IMR-90 (cell line): ENCODE data around the gene KLF11. TPM values are rescaled to one million over a fixed set of nuclear protein-coding genes. Genes with fewer than 3 reads are reported as not detected.

Source experiments
- ATAC-seq: fragments of 200-7000 bp; cut with Tn5 transposase; 2 replicates; pipeline ENCODE4 v1.9.1; 2020; ENCODE audit warnings: low read depth, mild to moderate bottlenecking, moderate library complexity
- BruUV-seq: library from RNA; stranded (reverse); fragments of 400-500 nt; replicated peaks from 2 replicates; lab custom pipeline; 2021; lab: Mats Ljungman, UMichigan
- CTCF ChIA-PET: fragments of 300-600 bp; formaldehyde crosslinking; extraction: SDS; loops from one replicate; lab custom pipeline; 2021; ENCODE audit warnings: antibody characterized with exemption; lab: Yijun Ruan, JAX
- POLR2A ChIA-PET: fragments of 300-600 bp; sonication (Branson Sonifier 250); formaldehyde crosslinking; loops from one replicate; lab custom pipeline; 2022; ENCODE audit warnings: antibody characterized with exemption; ENCODE audit not compliant: unreplicated experiment; lab: Charles Lee
- DNase-seq: peaks from one replicate; pipeline ENCODE4 v3.0.0; 2013
- H2AFZ ChIP-seq: replicated peaks from 2 replicates; pipeline ENCODE3; 2013; ENCODE audit warnings: low read length, mild to moderate bottlenecking; ENCODE audit not compliant: poor library complexity
- H2AK5ac ChIP-seq: 2 replicates; pipeline ENCODE4 v1.6.1; 2013; ENCODE audit warnings: low read depth, low read length, inconsistent platforms
- H2AK9ac ChIP-seq: replicated peaks from 2 replicates; pipeline ENCODE3; 2013; ENCODE audit warnings: mild to moderate bottlenecking, low read depth, low read length, moderate library complexity; ENCODE audit not compliant: poor library complexity
- H2BK120ac ChIP-seq: 2 replicates; pipeline ENCODE4 v1.6.1; 2013; ENCODE audit warnings: low read depth, low read length, inconsistent platforms
- H2BK15ac ChIP-seq: 3 replicates; pipeline ENCODE4 v1.6.1; 2013; ENCODE audit warnings: low read depth, low read length, inconsistent platforms
- H2BK20ac ChIP-seq: 2 replicates; pipeline ENCODE4 v1.6.1; 2013; ENCODE audit warnings: low read depth, mild to moderate bottlenecking, inconsistent platforms, low read length, moderate library complexity
- H2BK5ac ChIP-seq: 2 replicates; pipeline ENCODE4 v1.6.1; 2013; ENCODE audit warnings: mild to moderate bottlenecking, low read depth, low read length, inconsistent platforms; ENCODE audit not compliant: poor library complexity, severe bottlenecking
- H3K14ac ChIP-seq: replicated peaks from 2 replicates; pipeline ENCODE4 v1.6.1; 2013; ENCODE audit warnings: low read depth, low read length, inconsistent platforms
- H3K18ac ChIP-seq: 2 replicates; pipeline ENCODE4 v1.6.1; 2013; ENCODE audit warnings: low read depth, low read length, control low read depth
- H3K23ac ChIP-seq: 2 replicates; pipeline ENCODE4 v1.6.1; 2013; ENCODE audit warnings: low read depth, low read length, inconsistent platforms
- H3K27ac ChIP-seq: 2 replicates; pipeline ENCODE4 v1.5.1; 2013; ENCODE audit warnings: mild to moderate bottlenecking, control low read depth, low read length; ENCODE audit not compliant: insufficient read depth
- H3K27me3 ChIP-seq: 2 replicates; pipeline ENCODE4 v1.6.1; 2013; ENCODE audit warnings: low read length; ENCODE audit not compliant: control insufficient read depth, insufficient read depth
- H3K36me3 ChIP-seq: 2 replicates; pipeline ENCODE4 v1.6.1; 2013; ENCODE audit warnings: low read length, mixed read lengths; ENCODE audit not compliant: control insufficient read depth, insufficient read depth
- H3K4ac ChIP-seq: 2 replicates; pipeline ENCODE4 v1.6.1; 2013; ENCODE audit warnings: low read depth, low read length, inconsistent platforms
- H3K4me1 ChIP-seq: 2 replicates; pipeline ENCODE4 v1.6.1; 2013; ENCODE audit warnings: low read length, mixed read lengths; ENCODE audit not compliant: control insufficient read depth, insufficient read depth
- H3K4me2 ChIP-seq: 2 replicates; pipeline ENCODE4 v1.6.1; 2013; ENCODE audit warnings: low read depth, mild to moderate bottlenecking, control low read depth, low read length, moderate library complexity
- H3K4me3 ChIP-seq: 2 replicates; pipeline ENCODE4 v1.5.1; 2013; ENCODE audit warnings: low read depth, mild to moderate bottlenecking, control low read depth, low read length, moderate library complexity; ENCODE audit not compliant: insufficient read depth
- H3K56ac ChIP-seq: 2 replicates; pipeline ENCODE4 v1.6.1; 2013; ENCODE audit warnings: low read length, inconsistent platforms; ENCODE audit not compliant: insufficient read depth; ENCODE audit errors: extremely low read depth
- H3K79me1 ChIP-seq, 2 experiments: 2 replicates each; pipeline ENCODE4 v1.6.1; 2013; ENCODE audit warnings: low read length in 2 of 2, inconsistent platforms in 1 of 2, low read depth in 1 of 2
- H3K9ac ChIP-seq: 2 replicates; pipeline ENCODE4 v1.6.1; 2013; ENCODE audit warnings: low read depth, low read length, control low read depth
- H3K9me1 ChIP-seq: 2 replicates; pipeline ENCODE4 v1.6.1; 2013; ENCODE audit warnings: low read length, inconsistent platforms; ENCODE audit not compliant: insufficient read depth
- H3K9me3 ChIP-seq: 2 replicates; pipeline ENCODE4 v1.6.1; 2013; ENCODE audit warnings: low read length; ENCODE audit not compliant: control insufficient read depth, insufficient read depth
- H4K20me1 ChIP-seq: 2 replicates; pipeline ENCODE4 v1.6.1; 2013; ENCODE audit warnings: low read length, inconsistent platforms; ENCODE audit not compliant: insufficient read depth
- H4K5ac ChIP-seq: 2 replicates; pipeline ENCODE4 v1.6.1; 2013; ENCODE audit warnings: mild to moderate bottlenecking, low read depth, low read length, control low read depth
- H4K8ac ChIP-seq, 2 experiments: 2 replicates each; pipeline ENCODE4 v1.6.1; 2013; ENCODE audit warnings: low read depth in 2 of 2, low read length in 2 of 2, control low read depth in 1 of 2, inconsistent platforms in 1 of 2
- H4K91ac ChIP-seq: 2 replicates; pipeline ENCODE4 v1.6.1; 2013; ENCODE audit warnings: low read depth, low read length, inconsistent platforms; ENCODE audit not compliant: insufficient read depth
- BHLHE40 ChIP-seq: fragments of 150-350 bp; IDR thresholded peaks from 2 replicates; pipeline ENCODE4 v1.6.1; 2016; ENCODE audit warnings: mild to moderate bottlenecking, low read depth, low read length
- CEBPB ChIP-seq: IDR thresholded peaks from 2 replicates; pipeline ENCODE4 v1.6.1; 2012; ENCODE audit warnings: low read depth, low read length, improper control_type of control experiment
- CHD1 ChIP-seq: IDR thresholded peaks from 2 replicates; pipeline ENCODE4 v1.6.1; 2012; ENCODE audit warnings: low read depth, low read length, improper control_type of control experiment
- CTCF ChIP-seq: conservative IDR thresholded peaks from 2 replicates; pipeline ENCODE4 v1.5.1; 2012; ENCODE audit warnings: mild to moderate bottlenecking, low read depth, low read length, improper control_type of control experiment
- ELK1 ChIP-seq: fragments of 150-350 bp; IDR thresholded peaks from 2 replicates; pipeline ENCODE4 v1.6.1; 2016; ENCODE audit warnings: low read depth, mild to moderate bottlenecking, low read length, moderate library complexity, borderline replicate concordance
- FOS ChIP-seq: fragments of 150-350 bp; IDR thresholded peaks from 2 replicates; pipeline ENCODE4 v1.6.1; 2016; ENCODE audit warnings: low read depth, low read length
- MAFK ChIP-seq: IDR thresholded peaks from 2 replicates; pipeline ENCODE4 v1.6.1; 2012; ENCODE audit warnings: low read depth, low read length, improper control_type of control experiment
- MAZ ChIP-seq: IDR thresholded peaks from 2 replicates; pipeline ENCODE4 v1.6.1; 2012; ENCODE audit warnings: low read depth, mild to moderate bottlenecking, low read length, improper control_type of control experiment, moderate library complexity, borderline replicate concordance
- MXI1 ChIP-seq: IDR thresholded peaks from 2 replicates; pipeline ENCODE4 v1.6.1; 2012; ENCODE audit warnings: low read depth, mild to moderate bottlenecking, low read length, moderate library complexity, borderline replicate concordance
- NFE2L2 ChIP-seq: fragments of 150-350 bp; IDR thresholded peaks from 2 replicates; pipeline ENCODE4 v1.6.1; 2016; ENCODE audit warnings: low read depth, mild to moderate bottlenecking, low read length
- POLR2A ChIP-seq: IDR thresholded peaks from 2 replicates; pipeline ENCODE4 v1.6.1; 2012; ENCODE audit warnings: mild to moderate bottlenecking, low read depth, low read length
- RAD21 ChIP-seq: IDR thresholded peaks from 2 replicates; pipeline ENCODE4 v1.6.1; 2012; ENCODE audit warnings: low read length, improper control_type of control experiment
- RFX5 ChIP-seq: IDR thresholded peaks from 2 replicates; pipeline ENCODE4 v1.8.0; 2012; ENCODE audit warnings: low read depth, mild to moderate bottlenecking, low read length, moderate library complexity
- SMC3 ChIP-seq: fragments of 150-350 bp; IDR thresholded peaks from 2 replicates; pipeline ENCODE4 v1.6.1; 2016; ENCODE audit warnings: low read depth, mild to moderate bottlenecking, antibody characterized with exemption, low read length, moderate library complexity
- USF2 ChIP-seq: fragments of 150-350 bp; IDR thresholded peaks from 2 replicates; pipeline ENCODE4 v1.6.1; 2017; ENCODE audit warnings: mild to moderate bottlenecking, antibody characterized with exemption, low read length, low read depth
- WGBS, 2 experiments: methylation state at CpG; one replicate each; pipeline versions ENCODE4 v1.1.5 to v1.1.7; 2013; ENCODE audit warnings: missing lambda C conversion rate in 2 of 2; ENCODE audit not compliant: insufficient read length in 1 of 2; ENCODE audit errors: extremely low coverage in 2 of 2; 5-methylcytosine and 5-hydroxymethylcytosine counted together
- dilution Hi-C: fragments of 300-500 bp; cut with HindIII; formaldehyde crosslinking; loops from one replicate; pipeline ENCODE4 v1.14.3; 2018; ENCODE audit warnings: low sequenced_read_pairs; ENCODE audit not compliant: unreplicated experiment
- in situ Hi-C: fragments of 300-500 bp; cut with MboI; formaldehyde crosslinking; loops from 3 replicates; pipeline ENCODE4 v1.14.3; 2019; ENCODE audit warnings: low sequenced_read_pairs, inconsistent platforms, mixed read lengths
- intact Hi-C: fragments of 100-400 bp; cut with micrococcal nuclease; formaldehyde crosslinking; loops from 2 replicates; pipeline ENCODE4 v1.10.0; 2022
- polyA plus RNA-seq, 3 experiments: library from polyadenylated mRNA; depleted of rRNA; stranded (reverse); fragments of >200 nt; gene quantifications; 2 replicates each; pipeline ENCODE4 v1.2.3, GENCODE V29; 2012; ENCODE audit warnings: low replicate concordance in 1 of 3
- total RNA-seq: library from RNA; depleted of rRNA; stranded (reverse); fragments of >200 nt; gene quantifications from 2 replicates; pipeline ENCODE4 v1.2.3, GENCODE V29; 2012

Gene KLF11
- total and polyA plus RNA-seq, 2 of the 4 experiments (the other 2 are of a cell fraction), result 2.0 to 2.4 TPM

- Histone ChIP-seq H2AK5ac (no peak overlapping the region), H3K18ac (no peak overlapping the region), H4K5ac (no peak overlapping the region), H3K9ac (no peak overlapping the region), H4K20me1 (0 out of 2 replicates have a peak, but pooled peaks cover 3% of the 10 kb centered on the region), H3K36me3 (no peaks in the 10 kb centered on the region), H4K91ac (no peak overlapping the region), H3K23ac (no peak overlapping the region), H3K4me1 (0 out of 2 replicates have a peak, but pooled peaks cover 2% of the 10 kb centered on the region), H2BK20ac (no peak overlapping the region), H4K8ac (no peak overlapping the region), H3K4me3 (no peak overlapping the region; the same call in 1 of the 2 replicates), H3K9me3 (no peaks in the 10 kb centered on the region), H3K4me2 (no peak overlapping the region), H2AK9ac (no peak overlapping the region), H3K79me1 (no peaks in the 10 kb centered on the region), H2BK5ac (no peak overlapping the region), H3K4ac (no peak overlapping the region), H3K9me1 (no peaks in the 10 kb centered on the region; the same call in 1 of the 2 replicates), H2BK120ac (no peak overlapping the region), H2BK15ac (no peak overlapping the region), H3K27me3 (peaks cover 66% of the 10 kb centered on the region), H3K27ac (no peak overlapping the region), H3K14ac (no peak overlapping the region), H3K56ac (no peak overlapping the region), H2AFZ (peak overlapping the region; percentile 25)
- BruUV-seq, result no TSS peak
- POLR2A ChIA-PET, result no interaction called here
- in situ Hi-C loops (no loop called here), intact Hi-C loops (no loop called here), dilution Hi-C loops (no loop called here)
- ATAC-seq (no peak), DNase-seq (no peak)
- 0% methylated on average over 8 of the region's 45 CpGs; no CpG with 5 or more reads in 1 of the 2 experiments for WGBS, 2 experiments
- CTCF ChIA-PET, result no interaction called here
- TF ChIP-seq CTCF (no peak), RAD21 (no peak), FOS (no peak), BHLHE40 (no peak), POLR2A (no peak), MAZ (no peak), CHD1 (no peak), USF2 (no peak), NFE2L2 (no peak), RFX5 (no peak), ELK1 (no peak), MXI1 (no peak), CEBPB (no peak), MAFK (no peak), SMC3 (no peak)
These were observed 37.4 kb downstream of the KLF11 start for GRCh38 chr2:10080536-10081304.
